IPS-NIHi7 (cell line): Measurements from ENCODE around the gene TTC12.

Source experiments
- DNase-seq: peaks from one replicate; pipeline ENCODE4 v3.0.0; 2012; ENCODE audit warnings: mixed read lengths; ENCODE audit errors: extremely low spot score

Gene TTC12

GRCh38 chr11:113404859-113405430 lies 90.6 kb downstream of the TTC12 start:
- DNase-seq = no peak

GRCh38 chr11:113405724-113406478 lies 91.5 kb downstream of the TTC12 start:
- DNase-seq = no peak

GRCh38 chr11:113407163-113407562 lies 92.8 kb downstream of the TTC12 start:
- no peak for DNase-seq

- no peak for DNase-seq
Measured at GRCh38 chr11:113408206-113408605, 93.8 kb downstream of the TTC12 start.

- no peak for DNase-seq
Measured at GRCh38 chr11:113408887-113409286, 94.5 kb downstream of the TTC12 start.

- DNase-seq = no peak
Measured at GRCh38 chr11:113409526-113409925, 95.1 kb downstream of the TTC12 start.

- no peak for DNase-seq
Measured at GRCh38 chr11:113410414-113411135, 96.2 kb downstream of the TTC12 start.

GRCh38 chr11:113411536-113411935 lies 97.2 kb downstream of the TTC12 start:
- no peak for DNase-seq

- no peak for DNase-seq
Measured at GRCh38 chr11:113412675-113413074, 98.3 kb downstream of the TTC12 start.

- no peak for DNase-seq
Measured at GRCh38 chr11:113415343-113415742, 101.0 kb downstream of the TTC12 start.
